Activated CD4-positive, alpha-beta T cell treated with anti-CD3 and anti-CD28 coated beads, Interleukin-2, amount 50 U/mL, for 48 hours (primary cell): Measurements from ENCODE around the gene MPG.

Experiments
- DNase-seq, 2 experiments: peaks; one replicate each; pipeline ENCODE4 v3.0.0-alpha.2; 2020

Gene MPG

GRCh38 chr16:85865-86264 lies 7.8 kb downstream of the MPG start:
- no peak for DNase-seq

GRCh38 chr16:86483-86952 lies 8.5 kb downstream of the MPG start:
- no peak for DNase-seq

DNA sequence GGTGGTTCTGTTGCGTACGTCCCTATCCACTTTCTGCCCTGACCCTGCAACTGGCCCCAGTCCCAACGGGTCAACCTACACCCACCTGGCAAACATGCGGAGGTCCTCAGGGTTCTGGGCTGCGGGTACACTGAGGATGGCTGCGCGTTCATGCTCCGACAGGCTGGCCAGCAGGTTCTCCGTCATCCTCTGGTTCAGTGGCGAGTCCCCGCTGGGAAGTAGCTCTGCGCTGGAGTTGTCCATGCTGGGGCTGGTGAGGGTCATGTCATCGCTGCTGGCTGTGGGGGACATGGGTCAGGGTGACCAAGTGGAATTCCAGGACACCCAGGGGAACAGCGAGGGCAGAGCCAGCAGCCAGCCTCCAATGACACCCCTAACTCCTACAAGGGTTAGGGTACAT lies 10.6 kb downstream of the MPG start:
- DNase-seq = no peak

DNA sequence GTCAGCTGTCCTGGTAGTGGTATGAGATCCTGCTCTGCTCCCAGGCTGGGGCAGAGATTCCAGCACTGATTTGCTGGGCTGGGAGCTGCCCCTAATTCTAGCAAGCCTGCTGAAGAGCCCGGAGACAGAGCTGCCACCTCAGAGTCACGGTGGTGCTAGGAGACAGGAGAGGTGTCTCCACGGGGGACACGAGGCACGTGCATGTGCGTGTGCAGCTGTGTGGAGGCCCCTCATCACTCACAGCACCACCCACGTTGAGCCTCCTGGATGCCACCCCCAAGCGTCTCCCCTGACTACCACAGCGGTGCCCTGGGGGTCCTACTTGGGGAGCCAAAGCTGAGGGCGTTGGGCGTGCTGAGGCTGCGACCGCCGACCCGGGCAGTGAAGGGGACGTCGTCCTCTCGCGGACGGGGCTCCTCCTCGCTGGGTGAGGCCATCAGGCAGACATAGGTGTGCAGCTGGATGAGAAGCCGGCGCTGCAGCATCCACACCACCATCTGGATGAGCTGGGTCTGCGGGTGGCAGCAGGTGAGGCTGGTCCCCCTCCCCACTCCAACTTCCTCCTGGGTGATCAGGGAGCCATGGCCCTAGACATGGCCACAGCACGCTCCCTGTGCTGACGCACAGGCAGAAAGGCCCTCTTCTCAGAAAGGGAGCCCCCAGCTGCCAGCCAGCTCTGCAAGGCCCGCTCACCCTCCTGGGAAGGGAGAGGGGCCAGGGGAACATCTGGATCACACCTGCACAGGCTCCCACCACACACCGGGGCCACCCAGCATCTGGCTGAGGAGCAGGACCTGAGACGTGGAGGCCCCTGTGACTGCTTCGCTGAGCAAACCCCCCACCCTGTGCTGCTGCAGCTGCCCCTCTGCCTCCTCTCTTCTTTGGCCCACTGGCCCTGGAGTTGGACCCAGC lies 11.6 kb downstream of the MPG start:
- DNase-seq = no peak

- DNase-seq = no peak
These were observed 13.5 kb downstream of the MPG start for GRCh38 chr16:91484-91883.

DNA sequence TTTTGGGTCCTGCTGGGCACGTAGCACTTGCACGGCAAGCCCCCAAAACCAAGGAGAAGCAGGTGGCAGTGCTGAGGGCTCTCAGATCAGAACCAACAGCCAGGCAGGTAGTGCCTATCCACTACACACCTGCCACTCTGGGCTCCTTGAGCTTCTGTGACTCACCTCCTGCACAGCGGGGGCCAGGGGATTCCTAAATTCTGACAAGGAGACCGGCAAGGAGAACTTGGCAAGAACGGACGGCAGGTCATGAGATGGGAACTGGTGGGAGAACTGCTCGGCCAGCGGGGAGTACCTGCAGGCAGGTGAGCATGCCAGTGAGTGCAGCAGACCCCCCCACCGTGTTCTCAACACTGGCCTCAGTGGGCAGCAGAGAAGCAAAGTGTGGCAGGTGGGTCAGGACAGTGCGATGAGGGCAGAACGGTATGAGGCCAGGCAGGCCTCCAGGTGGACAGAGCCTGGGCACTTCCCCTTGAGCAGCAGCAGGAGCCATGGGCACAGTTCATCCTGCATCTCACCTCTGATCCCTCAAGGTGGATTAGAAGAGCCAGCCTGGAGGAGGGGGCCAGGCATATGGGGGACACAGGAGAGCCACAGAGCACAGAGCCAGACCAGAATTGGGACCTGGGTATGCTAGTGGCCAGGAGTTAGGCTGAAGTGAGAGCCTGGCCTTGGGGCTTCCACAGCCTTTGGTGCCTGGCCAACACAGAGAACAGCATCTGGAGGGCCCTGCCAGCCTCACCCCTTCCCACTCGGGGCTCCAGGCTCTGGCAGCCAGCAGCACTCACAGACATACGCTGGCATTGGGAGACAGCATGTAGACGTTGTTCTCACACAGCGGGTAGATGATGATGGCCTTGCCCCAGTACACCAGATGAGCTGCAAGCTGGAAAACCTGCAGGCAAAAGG lies 14.7 kb downstream of the MPG start:
- DNase-seq = no peak

- DNase-seq = no peak
These were observed 16.9 kb downstream of the MPG start for GRCh38 chr16:94918-95265.

- peak; percentile 89 to 91 for DNase-seq
These were observed 18.9 kb downstream of the MPG start for GRCh38 chr16:96935-97381.

GRCh38 chr16:97822-98221 lies 19.8 kb downstream of the MPG start:
- no peak for DNase-seq

- DNase-seq = no peak
These were observed 23.0 kb downstream of the MPG start for GRCh38 chr16:100989-101388.

GRCh38 chr16:101586-101985 lies 23.6 kb downstream of the MPG start:
- no peak for DNase-seq

DNA sequence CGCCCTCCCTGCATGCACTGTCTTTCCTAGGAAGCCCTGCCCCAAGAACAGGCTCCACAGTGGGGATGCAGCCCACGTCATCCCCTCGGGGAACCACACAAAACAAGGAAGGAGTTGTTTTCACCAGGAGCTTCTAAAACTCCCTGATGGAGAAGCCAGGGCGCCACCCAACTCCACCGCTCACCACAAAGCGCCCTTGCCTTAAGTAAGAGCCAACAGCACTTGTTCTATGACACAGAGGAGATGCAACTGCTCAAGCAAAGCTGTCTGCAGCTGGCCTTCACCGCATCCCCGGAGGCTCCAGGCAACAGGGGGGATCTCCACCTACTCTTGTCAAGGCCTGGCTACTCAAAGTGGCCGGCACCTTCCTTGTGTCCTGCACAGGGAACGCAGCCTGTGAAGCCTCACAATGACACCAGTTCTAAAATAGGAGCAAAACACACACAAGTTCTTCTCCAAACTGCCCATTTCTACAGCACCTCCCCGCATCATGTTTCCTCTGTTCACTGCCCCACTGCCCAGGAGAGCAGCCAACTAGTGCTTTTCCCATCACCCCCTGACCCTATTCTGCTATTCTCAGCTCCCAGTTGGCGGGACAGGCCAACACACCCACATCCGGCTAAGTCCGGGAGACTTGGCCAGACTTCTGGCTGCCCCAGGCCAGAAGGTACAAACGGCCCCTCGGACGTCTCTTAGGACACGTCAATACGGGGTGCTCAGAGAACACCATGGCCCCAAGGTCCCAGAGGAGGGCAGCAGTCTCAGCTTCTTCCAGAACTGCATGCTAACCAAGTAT lies 24.2 kb downstream of the MPG start:
- no peak for DNase-seq

DNA sequence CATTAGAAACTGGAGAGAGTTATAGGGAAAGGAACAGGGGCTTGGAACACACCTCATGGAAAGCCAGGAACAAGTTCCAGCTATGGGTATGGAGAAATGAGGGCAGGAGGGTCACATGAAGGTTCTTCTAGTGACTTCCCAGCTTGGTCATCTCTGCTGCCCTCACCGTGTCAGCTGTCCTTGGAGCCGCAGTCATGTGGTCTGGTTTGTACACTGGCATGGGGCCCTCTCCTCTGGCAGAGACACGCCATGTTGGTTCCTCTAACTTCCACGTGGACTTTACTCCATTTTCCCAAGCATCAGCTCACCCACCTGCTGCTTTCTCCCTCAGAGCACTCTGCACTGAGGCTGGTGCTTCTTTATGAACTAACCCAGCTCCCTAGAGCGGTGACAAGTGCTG lies 26.3 kb downstream of the MPG start:
- DNase-seq = no peak

- no peak for DNase-seq
These were observed 26.9 kb downstream of the MPG start for GRCh38 chr16:104928-105327.

DNA sequence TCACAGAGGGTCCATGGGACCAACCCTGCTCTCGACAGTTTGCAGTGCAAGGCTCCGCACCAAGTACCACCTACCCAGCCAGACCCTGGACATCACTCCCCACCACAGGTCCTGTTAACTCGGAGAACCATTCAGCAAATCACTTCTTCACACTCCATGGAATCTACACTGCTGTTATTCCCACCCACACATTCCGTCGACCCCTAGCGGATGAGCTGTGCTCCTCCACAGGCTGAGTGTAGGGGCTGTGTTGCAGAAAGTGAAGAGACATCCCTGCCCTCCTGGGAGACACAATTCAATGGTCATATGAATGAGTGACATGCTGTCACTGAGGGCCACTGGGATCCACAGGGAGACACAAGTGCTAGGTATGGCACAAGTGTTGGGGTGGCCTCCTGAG lies 27.5 kb downstream of the MPG start:
- no peak for DNase-seq

GRCh38 chr16:106623-107324 lies 28.7 kb downstream of the MPG start:
- DNase-seq = peak; percentile 44 to 53

- DNase-seq = no peak
These were observed 34.3 kb downstream of the MPG start for GRCh38 chr16:112153-112840.

DNA sequence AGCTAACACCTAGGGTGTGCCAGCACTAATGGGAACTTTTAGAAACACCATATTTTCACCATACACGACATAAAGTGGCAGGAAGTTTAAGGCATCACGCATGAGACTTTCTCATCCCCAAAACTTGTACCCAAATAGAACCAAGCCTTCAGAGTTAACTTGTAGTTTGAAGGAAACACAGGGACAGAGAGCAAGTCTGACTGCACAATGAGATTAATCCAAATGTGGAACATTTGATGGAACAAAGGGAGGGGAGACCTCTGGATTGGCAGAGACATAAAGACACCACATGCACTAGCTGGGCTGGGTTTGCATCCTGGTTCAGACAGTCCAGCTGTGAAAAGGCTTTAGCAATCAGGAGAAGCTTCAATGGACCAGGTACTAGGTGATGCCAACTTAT lies 36.3 kb downstream of the MPG start:
- no peak for DNase-seq

DNA sequence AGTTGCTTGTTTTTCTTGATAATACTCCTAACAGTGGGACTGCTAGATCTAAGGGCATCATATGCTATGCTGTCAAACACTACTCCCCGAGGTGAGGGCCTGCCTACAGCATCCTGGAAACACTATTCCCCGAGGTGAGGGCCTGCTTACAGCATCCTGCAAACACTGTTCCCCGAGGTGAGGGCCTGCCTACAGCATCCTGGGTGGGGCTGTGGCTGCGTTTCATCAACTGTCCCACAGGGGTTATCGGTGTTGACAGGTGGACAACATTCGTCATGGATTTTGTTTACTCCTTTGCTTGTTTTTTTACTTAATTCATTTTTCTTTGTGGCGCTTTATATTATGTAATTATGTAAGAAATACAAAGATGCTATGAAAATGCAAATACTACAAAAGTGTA lies 38.0 kb downstream of the MPG start:
- DNase-seq = no peak

DNA sequence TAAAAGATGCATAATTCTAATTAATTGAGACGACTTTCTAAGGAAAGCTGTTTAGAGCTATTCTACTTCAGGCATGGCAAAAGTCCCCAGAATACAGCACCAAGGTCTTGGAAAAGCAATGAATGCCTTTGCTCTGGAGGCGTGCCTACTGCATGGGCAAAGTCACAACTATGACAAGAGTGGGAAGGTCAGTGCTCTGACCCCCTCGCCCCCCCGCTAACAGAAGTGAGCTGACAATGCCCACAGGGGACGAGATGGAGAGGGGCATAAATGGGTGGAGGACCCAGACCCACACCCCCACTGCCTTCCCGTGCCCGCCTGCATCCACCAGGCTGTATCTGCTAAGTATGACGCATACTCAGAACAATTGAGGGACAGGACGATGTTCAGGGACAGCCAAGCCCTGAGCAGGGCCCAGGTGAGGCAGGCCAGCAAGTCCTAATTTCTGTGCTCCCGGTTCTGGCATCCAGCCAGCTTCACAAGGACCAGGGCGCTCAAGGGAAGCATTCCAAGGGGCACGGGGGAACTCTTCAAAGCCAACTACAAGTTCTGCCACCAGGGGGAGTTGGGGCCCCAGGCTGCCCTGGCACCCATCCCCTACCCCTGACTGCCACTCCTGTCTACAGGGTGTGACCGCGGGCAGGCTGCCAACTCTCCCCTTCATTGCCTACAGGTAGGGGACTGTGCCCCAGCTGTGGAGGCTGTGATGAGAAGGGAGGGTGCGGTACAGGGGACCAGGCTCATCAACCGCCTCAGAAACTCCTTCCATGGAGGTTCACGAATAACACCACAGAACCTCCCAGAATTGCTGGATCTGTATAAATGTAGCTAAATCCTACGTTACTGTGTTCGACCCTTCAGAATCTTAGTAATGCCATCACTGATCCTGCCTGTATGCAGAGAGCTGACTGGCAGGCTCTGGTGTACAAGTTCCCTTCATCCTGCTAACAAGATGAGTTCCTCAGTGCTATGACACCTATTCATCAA lies 39.6 kb downstream of the MPG start:
- DNase-seq = peak; percentile 66 to 71
